ENCODE data around the gene OR52B6.

Gene OR52B6

GRCh38 chr11:5580577-5580976 lies at the start of gene OR52B6:
TSS of gene OR52B6 (plus strand) at chr11:5580877. CDS start at chr11:5580877, 0 bp downstream.
- H3K36me3 ChIP-seq (ENCODE audit: insufficient read depth, low read length): no peaks in the 10 kb centered on the region
- no peaks in the 10 kb centered on the region for H3K27me3 ChIP-seq (ENCODE audit: control insufficient read depth in 1 of 2, insufficient read depth in 2 of 2, low read length in 2 of 2)
- H3K4me3 ChIP-seq (ENCODE audit: low read depth in 1 of 2, low read length in 2 of 2): no peak within 1 kb of the TSS
- no peaks in the 10 kb centered on the region for H3K4me1 ChIP-seq (ENCODE audit: insufficient read depth, low read length)
- no peak within 1 kb of the TSS for H3K27ac ChIP-seq (ENCODE audit: low read depth, low read length)
- H3K9ac ChIP-seq (ENCODE audit: low read length): no peak within 1 kb of the TSS
- no peaks in the 10 kb centered on the region for H3K9me3 ChIP-seq (ENCODE audit: low read length)

GRCh38 chr11:5531053-5531831 lies 49.4 kb upstream of the OR52B6 start:
- Histone ChIP-seq H3K4me3 (ENCODE audit: low read depth in 1 of 2, low read length in 2 of 2) (no peak overlapping the region), H3K9ac (ENCODE audit: low read length) (no peak overlapping the region), H3K27me3 (ENCODE audit: control insufficient read depth in 1 of 2, insufficient read depth in 2 of 2, low read length in 2 of 2) (no peaks in the 10 kb centered on the region), H3K27ac (ENCODE audit: low read depth, low read length) (no peak overlapping the region), H3K36me3 (ENCODE audit: insufficient read depth, low read length) (no peaks in the 10 kb centered on the region), H3K4me1 (ENCODE audit: insufficient read depth, low read length) (no peaks in the 10 kb centered on the region), H3K9me3 (ENCODE audit: low read length) (no peaks in the 10 kb centered on the region)

- Histone ChIP-seq H3K27me3 (ENCODE audit: control insufficient read depth in 1 of 2, insufficient read depth in 2 of 2, low read length in 2 of 2) (no peaks in the 10 kb centered on the region), H3K9ac (ENCODE audit: low read length) (no peak overlapping the region), H3K9me3 (ENCODE audit: low read length) (no peaks in the 10 kb centered on the region), H3K4me1 (ENCODE audit: insufficient read depth, low read length) (no peaks in the 10 kb centered on the region), H3K36me3 (ENCODE audit: insufficient read depth, low read length) (no peaks in the 10 kb centered on the region), H3K4me3 (ENCODE audit: low read depth in 1 of 2, low read length in 2 of 2) (no peak overlapping the region), H3K27ac (ENCODE audit: low read depth, low read length) (no peak overlapping the region)
Observed at GRCh38 chr11:5534046-5534445, 46.6 kb upstream of the OR52B6 start.

GRCh38 chr11:5536482-5536881 lies 44.2 kb upstream of the OR52B6 start:
- no peaks in the 10 kb centered on the region for H3K4me1 ChIP-seq (ENCODE audit: insufficient read depth, low read length)
- H3K27ac ChIP-seq (ENCODE audit: low read depth, low read length): no peak overlapping the region
- H3K9me3 ChIP-seq (ENCODE audit: low read length): no peaks in the 10 kb centered on the region
- no peaks in the 10 kb centered on the region for H3K27me3 ChIP-seq (ENCODE audit: control insufficient read depth in 1 of 2, insufficient read depth in 2 of 2, low read length in 2 of 2)
- no peaks in the 10 kb centered on the region for H3K36me3 ChIP-seq (ENCODE audit: insufficient read depth, low read length)
- no peak overlapping the region for H3K4me3 ChIP-seq (ENCODE audit: low read depth in 1 of 2, low read length in 2 of 2)
- H3K9ac ChIP-seq (ENCODE audit: low read length): no peak overlapping the region

- no peaks in the 10 kb centered on the region for H3K27me3 ChIP-seq (ENCODE audit: control insufficient read depth in 1 of 2, insufficient read depth in 2 of 2, low read length in 2 of 2)
- no peaks in the 10 kb centered on the region for H3K36me3 ChIP-seq (ENCODE audit: insufficient read depth, low read length)
- no peak overlapping the region for H3K4me3 ChIP-seq (ENCODE audit: low read depth in 1 of 2, low read length in 2 of 2)
- no peak overlapping the region for H3K27ac ChIP-seq (ENCODE audit: low read depth, low read length)
- H3K9me3 ChIP-seq (ENCODE audit: low read length): no peaks in the 10 kb centered on the region
- H3K9ac ChIP-seq (ENCODE audit: low read length): no peak overlapping the region
- H3K4me1 ChIP-seq (ENCODE audit: insufficient read depth, low read length): no peaks in the 10 kb centered on the region
Observed at GRCh38 chr11:5541427-5541826, 39.2 kb upstream of the OR52B6 start.

GRCh38 chr11:5546457-5546856 lies 34.2 kb upstream of the OR52B6 start:
- Histone ChIP-seq H3K9me3 (ENCODE audit: low read length) (no peaks in the 10 kb centered on the region), H3K27me3 (ENCODE audit: control insufficient read depth in 1 of 2, insufficient read depth in 2 of 2, low read length in 2 of 2) (no peaks in the 10 kb centered on the region), H3K27ac (ENCODE audit: low read depth, low read length) (no peak overlapping the region), H3K4me3 (ENCODE audit: low read depth in 1 of 2, low read length in 2 of 2) (no peak overlapping the region), H3K9ac (ENCODE audit: low read length) (no peak overlapping the region), H3K4me1 (ENCODE audit: insufficient read depth, low read length) (no peaks in the 10 kb centered on the region), H3K36me3 (ENCODE audit: insufficient read depth, low read length) (no peaks in the 10 kb centered on the region)

GRCh38 chr11:5547982-5548381 lies 32.7 kb upstream of the OR52B6 start:
- H3K4me3 ChIP-seq (ENCODE audit: low read depth in 1 of 2, low read length in 2 of 2): no peak overlapping the region
- H3K36me3 ChIP-seq (ENCODE audit: insufficient read depth, low read length): no peaks in the 10 kb centered on the region
- H3K9me3 ChIP-seq (ENCODE audit: low read length): no peaks in the 10 kb centered on the region
- no peak overlapping the region for H3K9ac ChIP-seq (ENCODE audit: low read length)
- no peaks in the 10 kb centered on the region for H3K4me1 ChIP-seq (ENCODE audit: insufficient read depth, low read length)
- no peaks in the 10 kb centered on the region for H3K27me3 ChIP-seq (ENCODE audit: control insufficient read depth in 1 of 2, insufficient read depth in 2 of 2, low read length in 2 of 2)
- H3K27ac ChIP-seq (ENCODE audit: low read depth, low read length): no peak overlapping the region

- no peaks in the 10 kb centered on the region for H3K9me3 ChIP-seq (ENCODE audit: low read length)
Observed at GRCh38 chr11:5548440-5548839, 32.2 kb upstream of the OR52B6 start, which contains the start of gene OR52H1. TSS of gene OR52H1 (minus strand) at chr11:5548540. CDS start at chr11:5545505, 3,035 bp downstream.

GRCh38 chr11:5550440-5551095 lies 30.1 kb upstream of the OR52B6 start:
- H3K4me1 ChIP-seq (ENCODE audit: insufficient read depth, low read length): no peaks in the 10 kb centered on the region

More at GRCh38 chr11:5548440-5548839, 32.2 kb upstream of the OR52B6 start, which contains the start of gene OR52H1:
- Histone ChIP-seq H3K27ac (ENCODE audit: low read depth, low read length) (no peak within 1 kb of the TSS), H3K9ac (ENCODE audit: low read length) (no peak within 1 kb of the TSS), H3K4me3 (ENCODE audit: low read depth in 1 of 2, low read length in 2 of 2) (no peak within 1 kb of the TSS), H3K4me1 (ENCODE audit: insufficient read depth, low read length) (no peaks in the 10 kb centered on the region), H3K27me3 (ENCODE audit: control insufficient read depth in 1 of 2, insufficient read depth in 2 of 2, low read length in 2 of 2) (no peaks in the 10 kb centered on the region), H3K36me3 (ENCODE audit: insufficient read depth, low read length) (no peaks in the 10 kb centered on the region)

GRCh38 chr11:5553343-5553742 lies 27.3 kb upstream of the OR52B6 start:
- Histone ChIP-seq H3K9me3 (ENCODE audit: low read length) (no peaks in the 10 kb centered on the region), H3K27ac (ENCODE audit: low read depth, low read length) (no peak overlapping the region), H3K36me3 (ENCODE audit: insufficient read depth, low read length) (no peaks in the 10 kb centered on the region), H3K4me1 (ENCODE audit: insufficient read depth, low read length) (no peaks in the 10 kb centered on the region), H3K9ac (ENCODE audit: low read length) (no peak overlapping the region), H3K4me3 (ENCODE audit: low read depth in 1 of 2, low read length in 2 of 2) (no peak overlapping the region), H3K27me3 (ENCODE audit: control insufficient read depth in 1 of 2, insufficient read depth in 2 of 2, low read length in 2 of 2) (no peaks in the 10 kb centered on the region)

More at GRCh38 chr11:5550440-5551095, 30.1 kb upstream of the OR52B6 start:
- no peaks in the 10 kb centered on the region for H3K36me3 ChIP-seq (ENCODE audit: insufficient read depth, low read length)
- no peaks in the 10 kb centered on the region for H3K9me3 ChIP-seq (ENCODE audit: low read length)
- H3K9ac ChIP-seq (ENCODE audit: low read length): no peak overlapping the region
- no peak overlapping the region for H3K27ac ChIP-seq (ENCODE audit: low read depth, low read length)
- no peak overlapping the region for H3K4me3 ChIP-seq (ENCODE audit: low read depth in 1 of 2, low read length in 2 of 2)
- no peaks in the 10 kb centered on the region for H3K27me3 ChIP-seq (ENCODE audit: control insufficient read depth in 1 of 2, insufficient read depth in 2 of 2, low read length in 2 of 2)

GRCh38 chr11:5556596-5557188 lies 24.0 kb upstream of the OR52B6 start:
- Histone ChIP-seq H3K4me3 (ENCODE audit: low read depth in 1 of 2, low read length in 2 of 2) (no peak overlapping the region), H3K9ac (ENCODE audit: low read length) (no peak overlapping the region), H3K9me3 (ENCODE audit: low read length) (no peaks in the 10 kb centered on the region), H3K4me1 (ENCODE audit: insufficient read depth, low read length) (no peaks in the 10 kb centered on the region), H3K27me3 (ENCODE audit: control insufficient read depth in 1 of 2, insufficient read depth in 2 of 2, low read length in 2 of 2) (no peaks in the 10 kb centered on the region), H3K36me3 (ENCODE audit: insufficient read depth, low read length) (no peaks in the 10 kb centered on the region), H3K27ac (ENCODE audit: low read depth, low read length) (no peak overlapping the region)
